ENCODE data around the gene TC2N. TPM values are rescaled to one million over a fixed set of nuclear protein-coding genes. Genes with fewer than 3 reads are reported as not detected.

TC2N gene
- polyA plus RNA-seq, 3 donors: 0.24 to 0.55 TPM; not detected in 1

GRCh38 chr14:91885839-91886238 is 18.5 kb upstream of the TC2N start:
- no peak overlapping the region for H2AFZ ChIP-seq (ENCODE audit: insufficient read depth, low read depth, low read length, poor library complexity, severe bottlenecking)
- no peak for TF ChIP-seq CTCF (IDR thresholded peaks at IDR 0.05)
- intact Hi-C loops (cut with micrococcal nuclease): no loop called here
- Mint-ChIP-seq H3K9me3 (peaks cover 0 to 1% (median 0%) of the 10 kb centered on the region in 7 donors), H3K36me3 (no peaks in the 10 kb centered on the region), H3K4me1 (no peaks in the 10 kb centered on the region), H3K27me3 (ENCODE audit: low read depth in 3 of 3) (peaks cover 0 to 3% (median 0%) of the 10 kb centered on the region in 3 donors), H3K27ac (no peak overlapping the region), H3K4me3 (no peak overlapping the region)
- H3K9ac ChIP-seq (ENCODE audit: insufficient read depth, low read length, poor library complexity, severe bottlenecking): no peak overlapping the region
- no peak overlapping the region for H3K4me2 ChIP-seq (replicated peaks; ENCODE audit: extremely low read depth, low read length, poor library complexity, severe bottlenecking)
- no peak overlapping the region for H3K4me3 ChIP-seq (replicated peaks in 1 of 3; ENCODE audit: low read depth in 2 of 3, low read length in 3 of 3)
- no peak overlapping the region for H3K27ac ChIP-seq (ENCODE audit: low read depth in 1 of 2, low read length in 2 of 2)
- no peaks in the 10 kb centered on the region for H4K20me1 ChIP-seq (ENCODE audit: insufficient read depth, low read length)
- no peaks in the 10 kb centered on the region for H3K4me1 ChIP-seq (ENCODE audit: control insufficient read depth in 1 of 2, insufficient read depth in 2 of 2, low read length in 2 of 2)
- H3K27me3 ChIP-seq (ENCODE audit: control insufficient read depth in 2 of 2, insufficient read depth in 2 of 2, low read length in 2 of 2): no peaks in the 10 kb centered on the region
- H3K36me3 ChIP-seq (replicated peaks in 1 of 2; ENCODE audit: control insufficient read depth in 1 of 2, insufficient read depth in 2 of 2, low read length in 2 of 2): no peaks in the 10 kb centered on the region
- no peaks in the 10 kb centered on the region for H3K9me3 ChIP-seq (replicated peaks in 1 of 2; ENCODE audit: control insufficient read depth in 1 of 2, insufficient read depth in 1 of 2, low read length in 2 of 2)
- no peaks in the 10 kb centered on the region for H3K79me2 ChIP-seq (ENCODE audit: insufficient read depth, low read length)
- DNase-seq: no peak
- WGBS (ENCODE audit: insufficient coverage): 100% methylated on average over 1 of the region's 4 CpGs

GRCh38 chr14:91885113-91885712 is 17.9 kb upstream of the TC2N start:
- no peak for DNase-seq
- Mint-ChIP-seq H3K27me3 (ENCODE audit: low read depth in 3 of 3) (peaks cover 0 to 3% (median 0%) of the 10 kb centered on the region in 3 donors), H3K36me3 (no peaks in the 10 kb centered on the region), H3K4me1 (no peaks in the 10 kb centered on the region), H3K9me3 (peaks cover 0 to 1% (median 0%) of the 10 kb centered on the region in 7 donors), H3K27ac (no peak overlapping the region), H3K4me3 (no peak overlapping the region)
- H3K27me3 ChIP-seq (ENCODE audit: control insufficient read depth in 2 of 2, insufficient read depth in 2 of 2, low read length in 2 of 2): no peaks in the 10 kb centered on the region
- no peak overlapping the region for H3K4me3 ChIP-seq (replicated peaks in 1 of 3; ENCODE audit: low read depth in 2 of 3, low read length in 3 of 3)
- no peak for TF ChIP-seq CTCF (IDR thresholded peaks at IDR 0.05)
- no peaks in the 10 kb centered on the region for H3K9me3 ChIP-seq (replicated peaks in 1 of 2; ENCODE audit: control insufficient read depth in 1 of 2, insufficient read depth in 1 of 2, low read length in 2 of 2)
- no peaks in the 10 kb centered on the region for H3K79me2 ChIP-seq (ENCODE audit: insufficient read depth, low read length)
- no peaks in the 10 kb centered on the region for H3K36me3 ChIP-seq (replicated peaks in 1 of 2; ENCODE audit: control insufficient read depth in 1 of 2, insufficient read depth in 2 of 2, low read length in 2 of 2)
- no peak overlapping the region for H3K4me2 ChIP-seq (replicated peaks; ENCODE audit: extremely low read depth, low read length, poor library complexity, severe bottlenecking)
- no CpG with 5 or more reads among the region's 4 CpGs for WGBS (ENCODE audit: insufficient coverage)
- intact Hi-C loops (cut with micrococcal nuclease): no loop called here
- H3K9ac ChIP-seq (ENCODE audit: insufficient read depth, low read length, poor library complexity, severe bottlenecking): no peak overlapping the region
- H2AFZ ChIP-seq (ENCODE audit: insufficient read depth, low read depth, low read length, poor library complexity, severe bottlenecking): no peak overlapping the region
- H4K20me1 ChIP-seq (ENCODE audit: insufficient read depth, low read length): no peaks in the 10 kb centered on the region
- H3K27ac ChIP-seq (ENCODE audit: low read depth in 1 of 2, low read length in 2 of 2): no peak overlapping the region
- no peaks in the 10 kb centered on the region for H3K4me1 ChIP-seq (ENCODE audit: control insufficient read depth in 1 of 2, insufficient read depth in 2 of 2, low read length in 2 of 2)
